H1 (cell line): ENCODE measurements around the gene FAM200B. TPM values are rescaled to one million over a fixed set of nuclear protein-coding genes. Genes with fewer than 3 reads are reported as not detected.

Experiments used
- CTCF ChIA-PET: fragments of 300-600 bp; sonication (Branson Sonifier 250); formaldehyde crosslinking; loops from one replicate; lab custom pipeline; 2021; ENCODE audit not compliant: partially characterized antibody; lab: Charles Lee
- POLR2A ChIA-PET: fragments of 300-600 bp; sonication (Branson Sonifier 250); formaldehyde crosslinking; loops from one replicate; lab custom pipeline; 2021; ENCODE audit warnings: inconsistent platforms; ENCODE audit not compliant: partially characterized antibody; lab: Charles Lee
- DNase-seq, 2 experiments: peaks; one replicate each; pipeline versions ENCODE4 v3.0.0 to v3.0.0-alpha.2; 2010 to 2022; ENCODE audit warnings: low spot score in 2 of 2, low read depth in 1 of 2, mixed read lengths in 1 of 2
- FAIRE-seq: peaks from 2 replicates; lab custom pipeline; 2011; peaks lifted over from hg19 to GRCh38; lab: Jason Lieb, UNC
- H2AFZ ChIP-seq: 2 replicates; pipeline ENCODE4 v1.8.1; 2012; ENCODE audit warnings: low read length, inconsistent platforms
- H2AK5ac ChIP-seq: 2 replicates; pipeline ENCODE4 v1.6.1; 2013; ENCODE audit warnings: low read depth, low read length
- H2BK120ac ChIP-seq: replicated peaks from 2 replicates; pipeline ENCODE3; 2013; ENCODE audit warnings: low read depth, low read length, inconsistent platforms
- H2BK12ac ChIP-seq: 2 replicates; pipeline ENCODE4 v1.6.1; 2013; ENCODE audit warnings: low read depth, low read length
- H2BK15ac ChIP-seq: 2 replicates; pipeline ENCODE4 v1.6.1; 2013; ENCODE audit warnings: low read length
- H2BK20ac ChIP-seq: 2 replicates; pipeline ENCODE4 v1.6.1; 2013; ENCODE audit warnings: low read length
- H2BK5ac ChIP-seq: 2 replicates; pipeline ENCODE4 v1.6.1; 2013; ENCODE audit warnings: low read depth, low read length
- H3K14ac ChIP-seq: 2 replicates; pipeline ENCODE4 v1.6.1; 2013; ENCODE audit warnings: inconsistent platforms; ENCODE audit not compliant: insufficient read length
- H3K18ac ChIP-seq: 2 replicates; pipeline ENCODE4 v1.6.1; 2013; ENCODE audit warnings: low read length; ENCODE audit errors: extremely low read depth
- H3K23ac ChIP-seq: 2 replicates; pipeline ENCODE4 v1.6.1; 2013; ENCODE audit warnings: inconsistent platforms; ENCODE audit not compliant: insufficient read length
- H3K23me2 ChIP-seq: 2 replicates; pipeline ENCODE4 v1.6.1; 2013; ENCODE audit warnings: low read depth, low read length
- H3K27ac ChIP-seq: 2 replicates; pipeline ENCODE4 v1.6.1; 2011; ENCODE audit warnings: low read depth, low read length, inconsistent platforms
- H3K27me3 ChIP-seq, 4 experiments: replicated peaks in 1 of 4; 1 replicate in 1 of 4; 2 replicates in 3 of 4; pipeline versions ENCODE4 v1.6.1 to v1.8.1; 2011 to 2013; ENCODE audit warnings: low read length in 3 of 4, mild to moderate bottlenecking in 3 of 4, inconsistent platforms in 2 of 4, mixed read lengths in 2 of 4, moderate library complexity in 1 of 4; ENCODE audit not compliant: control insufficient read depth in 3 of 4, insufficient read depth in 3 of 4; ENCODE audit errors: extremely low read depth in 1 of 4
- H3K36me3 ChIP-seq, 4 experiments: 2 replicates each; pipeline versions ENCODE4 v1.6.1 to v1.8.1; 2011 to 2013; ENCODE audit warnings: mild to moderate bottlenecking in 4 of 4, low read length in 3 of 4, moderate library complexity in 2 of 4, control low read depth in 1 of 4, inconsistent platforms in 1 of 4; ENCODE audit not compliant: insufficient read depth in 4 of 4, control insufficient read depth in 2 of 4
- H3K4ac ChIP-seq: replicated peaks from 2 replicates; pipeline ENCODE3; 2013; ENCODE audit warnings: low read length, low read depth, mixed read lengths, inconsistent platforms; ENCODE audit not compliant: insufficient read length
- H3K4me1 ChIP-seq, 4 experiments: replicated peaks in 1 of 4; 1 replicate in 1 of 4; 2 replicates in 3 of 4; pipeline versions ENCODE4 v1.6.1 to v1.8.1; 2011 to 2013; ENCODE audit warnings: low read length in 3 of 4, inconsistent platforms in 2 of 4, mixed read lengths in 1 of 4; ENCODE audit not compliant: insufficient read depth in 4 of 4, control insufficient read depth in 3 of 4
- H3K4me2 ChIP-seq, 2 experiments: 2 replicates each; pipeline versions ENCODE4 v1.6.1 to v1.8.1; 2011 to 2013; ENCODE audit warnings: low read depth in 2 of 2, low read length in 2 of 2, control low read depth in 1 of 2, inconsistent platforms in 1 of 2, mild to moderate bottlenecking in 1 of 2; ENCODE audit not compliant: insufficient read depth in 1 of 2
- H3K4me3 ChIP-seq, 4 experiments: fragments of 200-600, 300-600 bp in 1 of 4; sonication (generic), shearing (Covaris generic), sonication (Bioruptor Twin) in 1 of 4; 2 replicates each; pipeline versions ENCODE4 v1.5.1 to v1.8.1; 2011 to 2016; ENCODE audit warnings: low read length in 4 of 4, low read depth in 3 of 4, control low read depth in 2 of 4, inconsistent platforms in 2 of 4, mild to moderate bottlenecking in 2 of 4, mixed read lengths in 1 of 4, moderate library complexity in 1 of 4; ENCODE audit not compliant: insufficient read depth in 2 of 4; ENCODE audit errors: extremely low read depth in 1 of 4
- H3K56ac ChIP-seq: replicated peaks from 2 replicates; pipeline ENCODE3; 2013; ENCODE audit warnings: low read depth, mild to moderate bottlenecking, mixed read lengths, low read length, inconsistent platforms; ENCODE audit not compliant: insufficient read length
- H3K79me1 ChIP-seq: 2 replicates; pipeline ENCODE4 v1.6.1; 2013; ENCODE audit warnings: low read depth, low read length, control low read depth
- H3K79me2 ChIP-seq, 2 experiments: 2 replicates each; pipeline versions ENCODE4 v1.6.1 to v1.8.1; 2012 to 2013; ENCODE audit warnings: low read length in 2 of 2, mild to moderate bottlenecking in 2 of 2, inconsistent platforms in 1 of 2; ENCODE audit not compliant: insufficient read depth in 2 of 2, control insufficient read depth in 1 of 2
- H3K9ac ChIP-seq, 4 experiments: replicated peaks in 1 of 4; 1 replicate in 1 of 4; 2 replicates in 3 of 4; pipeline versions ENCODE4 v1.6.1 to v1.8.1; 2011 to 2013; ENCODE audit warnings: low read depth in 3 of 4, low read length in 3 of 4, control low read depth in 2 of 4, mild to moderate bottlenecking in 2 of 4, moderate library complexity in 2 of 4, inconsistent platforms in 1 of 4; ENCODE audit errors: extremely low read depth in 1 of 4
- H3K9me3 ChIP-seq, 2 experiments: 2 replicates each; pipeline versions ENCODE4 v1.6.1 to v1.8.1; 2012 to 2013; ENCODE audit warnings: mild to moderate bottlenecking in 2 of 2, moderate library complexity in 2 of 2, control low read depth in 1 of 2, inconsistent platforms in 1 of 2, low read depth in 1 of 2, low read length in 1 of 2, mixed read lengths in 1 of 2; ENCODE audit not compliant: insufficient read depth in 2 of 2
- H4K20me1 ChIP-seq, 2 experiments: replicated peaks in 1 of 2; 2 replicates each; pipeline versions ENCODE3 to v1.8.1; 2011 to 2013; ENCODE audit warnings: inconsistent platforms in 2 of 2, low read length in 2 of 2, mild to moderate bottlenecking in 1 of 2; ENCODE audit not compliant: insufficient read depth in 2 of 2, control insufficient read depth in 1 of 2
- H4K5ac ChIP-seq: 2 replicates; pipeline ENCODE4 v1.6.1; 2013; ENCODE audit warnings: low read length, low read depth, mixed read lengths, inconsistent platforms; ENCODE audit not compliant: insufficient read length
- H4K8ac ChIP-seq: 2 replicates; pipeline ENCODE4 v1.8.0; 2013; ENCODE audit warnings: mild to moderate bottlenecking, moderate library complexity, low read length, inconsistent platforms; ENCODE audit not compliant: insufficient read depth; ENCODE audit errors: extremely low read depth
- H4K91ac ChIP-seq: replicated peaks from 2 replicates; pipeline ENCODE3; 2013; ENCODE audit warnings: low read length, mixed read lengths, inconsistent platforms; ENCODE audit not compliant: insufficient read length
- CTBP2 ChIP-seq: IDR thresholded peaks from 2 replicates; pipeline ENCODE4 v1.7.0; 2011; ENCODE audit warnings: borderline replicate concordance, mild to moderate bottlenecking, moderate library complexity, mixed read lengths, low read length; ENCODE audit not compliant: insufficient read depth, insufficient read length
- FOSL1 ChIP-seq: IDR thresholded peaks from 2 replicates; pipeline ENCODE4 v1.6.1; 2011; ENCODE audit warnings: mild to moderate bottlenecking, low read depth, low read length, moderate library complexity; ENCODE audit not compliant: insufficient read depth
- GABPA ChIP-seq: IDR thresholded peaks from 2 replicates; pipeline ENCODE4 v1.6.1; 2011; ENCODE audit warnings: mild to moderate bottlenecking, low read length, moderate library complexity, borderline replicate concordance; ENCODE audit not compliant: insufficient read depth
- GTF2F1 ChIP-seq: IDR thresholded peaks from 2 replicates; pipeline ENCODE4 v1.6.1; 2012; ENCODE audit warnings: low read depth, low read length, improper control_type of control experiment, borderline replicate concordance
- HDAC2 ChIP-seq, 2 experiments: fragments of 300-600 bp in 1 of 2; sonication (generic) in 1 of 2; IDR thresholded peaks; 2 replicates each; pipeline ENCODE4 v1.6.1; 2011 to 2012; ENCODE audit warnings: low read depth in 2 of 2, low read length in 2 of 2, mild to moderate bottlenecking in 2 of 2, moderate library complexity in 2 of 2, borderline replicate concordance in 1 of 2, inconsistent platforms in 1 of 2
- KDM4A ChIP-seq: IDR thresholded peaks from one replicate; pipeline ENCODE4 v1.7.1; 2012; ENCODE audit warnings: low read depth, mild to moderate bottlenecking, moderate library complexity, low read length, inconsistent platforms; ENCODE audit not compliant: severe bottlenecking
- POLR2A ChIP-seq, 2 experiments: IDR thresholded peaks; 1 replicate in 1 of 2; 2 replicates in 1 of 2; pipeline ENCODE4 v1.6.1; 2011; ENCODE audit warnings: low read depth in 2 of 2, low read length in 2 of 2, mild to moderate bottlenecking in 2 of 2; ENCODE audit errors: control extremely low read depth in 1 of 2
- SIN3A ChIP-seq, 2 experiments: IDR thresholded peaks in 1 of 2; conservative IDR thresholded peaks in 1 of 2; 2 replicates each; pipeline ENCODE4 v1.6.1; 2011 to 2012; ENCODE audit warnings: low read length in 2 of 2, improper control_type of control experiment in 1 of 2, low read depth in 1 of 2, mild to moderate bottlenecking in 1 of 2
- SIRT6 ChIP-seq: IDR thresholded peaks from one replicate; pipeline ENCODE4 v1.7.1; 2012; ENCODE audit warnings: low read length, inconsistent platforms
- SUZ12 ChIP-seq: fragments of 200-600 bp; sonication (generic); IDR thresholded peaks from 2 replicates; pipeline ENCODE4 v1.6.1; 2012; ENCODE audit warnings: mild to moderate bottlenecking, inconsistent platforms, low read length, moderate library complexity, mixed read lengths
- TEAD4 ChIP-seq: IDR thresholded peaks from 2 replicates; pipeline ENCODE4 v1.6.1; 2012; ENCODE audit warnings: low read depth, low read length, inconsistent platforms, mixed read lengths
- WGBS, 2 experiments: shearing (Covaris generic) in 1 of 2; methylation state at CpG; one replicate each; pipeline versions ENCODE4 v1.1.6 to v1.1.7; 2013 to 2015; ENCODE audit warnings: low lambda C conversion rate in 2 of 2, mixed read lengths in 2 of 2, inconsistent platforms in 1 of 2, low coverage in 1 of 2, missing lambda C conversion rate in 1 of 2; ENCODE audit not compliant: insufficient replicate concordance in 2 of 2, insufficient coverage in 1 of 2, insufficient read length in 1 of 2; ENCODE audit errors: extremely low coverage in 1 of 2, missing lambda C conversion rate in 1 of 2; 5-methylcytosine and 5-hydroxymethylcytosine counted together
- polyA plus RNA-seq, 7 experiments: library from polyadenylated mRNA; depleted of rRNA in 3 of 7; stranded (reverse) in 5 of 7; unstranded in 2 of 7; fragments of >200 nt in 5 of 7; fragments of 200-250 nt in 2 of 7; gene quantifications; 1 replicate in 5 of 7; 2 replicates in 1 of 7; 4 replicates in 1 of 7; pipeline versions ENCODE4 v1.2.1 to v1.2.3, GENCODE V29; 2011 to 2013; ENCODE audit warnings: missing spikeins in 2 of 7, mixed read lengths in 2 of 7
- total RNA-seq: library from RNA; stranded (reverse); fragmentation: NEBNext Ultra II Directional; extraction: Animal tissue kit (Norgen Biotek cat#: 25700); gene quantifications from 2 replicates; pipeline ENCODE4 v1.2.1, GENCODE V29; 2021
- TF ChIP-seq, protein P1 (sequence below): IDR thresholded peaks from 2 replicates; pipeline ENCODE4 v1.6.1; 2012; ENCODE audit warnings: low read length, inconsistent platforms

Gene FAM200B
- total and polyA plus RNA-seq, 2 of the 8 experiments (the other 6 are each of a cell fraction or from before 2014, with no cell fraction given) = 10.7 to 23.7 TPM

- no peaks in the 10 kb centered on the region for H3K9me3 ChIP-seq
- H3K27ac ChIP-seq = no peak overlapping the region
- no peaks in the 10 kb centered on the region for H3K79me1 ChIP-seq
- H2BK15ac ChIP-seq = no peak overlapping the region
- H2AK5ac ChIP-seq = no peak overlapping the region
- no peak for DNase-seq
- no peaks in the 10 kb centered on the region for H4K20me1 ChIP-seq
- H2AFZ ChIP-seq = peak overlapping the region; percentile 64; the same call in 1 of the 2 replicates
- no peak overlapping the region for H3K14ac ChIP-seq
- H3K79me2 ChIP-seq = no peaks in the 10 kb centered on the region
- H2BK5ac ChIP-seq = no peak overlapping the region
- H3K4me3 ChIP-seq = no peak overlapping the region
- H4K91ac ChIP-seq = no peak overlapping the region
- no peaks in the 10 kb centered on the region for H3K4me1 ChIP-seq
- WGBS, 2 experiments = 76% methylated on average over 1 of the region's 1 CpG; no CpG with 5 or more reads in 1 of the 2 experiments
- H2BK12ac ChIP-seq = no peak overlapping the region
- H3K23ac ChIP-seq = no peak overlapping the region
- POLR2A ChIA-PET = interaction anchor here (0.6 kb wide), 1 partner anchor 51 kb away, joined by 3 read pairs; no protein-coding TSS in a partner anchor
- no peaks in the 10 kb centered on the region; the same call in 1 of the 2 replicates for H3K23me2 ChIP-seq
- FAIRE-seq = no peak
- no peak overlapping the region for H3K9ac ChIP-seq
- no peak overlapping the region for H4K5ac ChIP-seq
- H3K56ac ChIP-seq = no peak overlapping the region
- no peak overlapping the region for H4K8ac ChIP-seq
- no peaks in the 10 kb centered on the region for H3K36me3 ChIP-seq
- no peak overlapping the region for H2BK120ac ChIP-seq
- H3K18ac ChIP-seq = no peak overlapping the region
- no peak overlapping the region for H3K4me2 ChIP-seq
- CTCF ChIA-PET = interaction anchor here (0.8 to 2.3 kb wide), 11 partner anchors 8 to 344 kb away, joined by 3 to 9 read pairs (median 4); no protein-coding TSS in a partner anchor
- H2BK20ac ChIP-seq = no peak overlapping the region
- H3K4ac ChIP-seq = no peak overlapping the region
- H3K27me3 ChIP-seq = no peaks in the 10 kb centered on the region
- TF ChIP-seq SIN3A (conservative IDR thresholded peaks at IDR 0.05 in 1 of 2, IDR thresholded peaks at IDR 0.05 in 1 of 2; ENCODE audit: low read depth in 1 of 2, low read length in 2 of 2) (no peak), FOSL1 (no peak), SIRT6 (no peak), HDAC2 (IDR thresholded peaks at IDR 0.05; ENCODE audit: borderline replicate concordance in 1 of 2, low read depth in 2 of 2, low read length in 2 of 2) (no peak), SUZ12 (no peak), KDM4A (no peak), CTBP2 (no peak), GABPA (no peak), GTF2F1 (no peak), POLR2A (IDR thresholded peaks at IDR 0.05; ENCODE audit: control extremely low read depth in 1 of 2, low read depth in 2 of 2, low read length in 2 of 2) (no peak), TEAD4 (no peak)
- TF ChIP-seq, protein P1, sequence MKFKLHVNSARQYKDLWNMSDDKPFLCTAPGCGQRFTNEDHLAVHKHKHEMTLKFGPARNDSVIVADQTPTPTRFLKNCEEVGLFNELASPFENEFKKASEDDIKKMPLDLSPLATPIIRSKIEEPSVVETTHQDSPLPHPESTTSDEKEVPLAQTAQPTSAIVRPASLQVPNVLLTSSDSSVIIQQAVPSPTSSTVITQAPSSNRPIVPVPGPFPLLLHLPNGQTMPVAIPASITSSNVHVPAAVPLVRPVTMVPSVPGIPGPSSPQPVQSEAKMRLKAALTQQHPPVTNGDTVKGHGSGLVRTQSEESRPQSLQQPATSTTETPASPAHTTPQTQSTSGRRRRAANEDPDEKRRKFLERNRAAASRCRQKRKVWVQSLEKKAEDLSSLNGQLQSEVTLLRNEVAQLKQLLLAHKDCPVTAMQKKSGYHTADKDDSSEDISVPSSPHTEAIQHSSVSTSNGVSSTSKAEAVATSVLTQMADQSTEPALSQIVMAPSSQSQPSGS = no peak
Observed at GRCh38 chr4:15738877-15739276, 57.2 kb downstream of the FAM200B start.
